Liver (tissue), 9 donors: Measurements from ENCODE around the gene SLC18A3. TPM values are rescaled to one million over a fixed set of nuclear protein-coding genes. Genes with fewer than 3 reads are reported as not detected.

ENCODE experiments used
- DNase-seq: peaks from one replicate; pipeline ENCODE4 v3.0.0-alpha.2; 2017; ENCODE audit warnings: low spot score
- H3K27ac ChIP-seq, 2 donors: one replicate each; pipeline ENCODE4 v1.7.0; 2013; ENCODE audit warnings: inconsistent platforms in 2 of 2, low read length in 2 of 2, control low read depth in 1 of 2, low read depth in 1 of 2, mild to moderate bottlenecking in 1 of 2
- H3K27me3 ChIP-seq, 4 donors: one replicate each; pipeline versions ENCODE4 v1.6.1 to v1.7.0; 2013; ENCODE audit warnings: low read length in 3 of 4, inconsistent platforms in 1 of 4, mild to moderate bottlenecking in 1 of 4, moderate library complexity in 1 of 4; ENCODE audit not compliant: control insufficient read depth in 4 of 4, insufficient read depth in 4 of 4
- H3K36me3 ChIP-seq, 4 donors: one replicate each; pipeline versions ENCODE4 v1.6.1 to v1.7.0; 2013; ENCODE audit warnings: low read length in 3 of 4, mild to moderate bottlenecking in 3 of 4, low read depth in 1 of 4, moderate library complexity in 1 of 4; ENCODE audit not compliant: control insufficient read depth in 4 of 4, insufficient read depth in 3 of 4
- H3K4me1 ChIP-seq, 4 donors: one replicate each; pipeline versions ENCODE4 v1.6.1 to v1.7.0; 2013; ENCODE audit warnings: low read length in 3 of 4, mild to moderate bottlenecking in 3 of 4, moderate library complexity in 1 of 4; ENCODE audit not compliant: control insufficient read depth in 4 of 4, insufficient read depth in 4 of 4
- H3K4me3 ChIP-seq, 3 donors: one replicate each; pipeline versions ENCODE4 v1.6.1 to v1.7.0; 2013; ENCODE audit warnings: low read length in 3 of 3, control low read depth in 1 of 3, low read depth in 1 of 3, mild to moderate bottlenecking in 1 of 3
- H3K9ac ChIP-seq, 2 donors: one replicate each; pipeline ENCODE4 v1.7.0; 2013; ENCODE audit warnings: low read length in 2 of 2, mild to moderate bottlenecking in 2 of 2, moderate library complexity in 2 of 2, control low read depth in 1 of 2, low read depth in 1 of 2
- H3K9me3 ChIP-seq, 4 donors: one replicate each; pipeline versions ENCODE4 v1.6.1 to v1.7.0; 2013; ENCODE audit warnings: low read length in 3 of 4; ENCODE audit not compliant: control insufficient read depth in 4 of 4
- EGR1 ChIP-seq, 2 donors: IDR thresholded peaks; 2 replicates each; pipeline ENCODE4 v1.6.1; 2016 to 2018; ENCODE audit warnings: antibody characterized with exemption in 2 of 2, low read depth in 2 of 2
- FOXA1 ChIP-seq: IDR thresholded peaks from 2 replicates; pipeline ENCODE4 v1.6.1; 2016; ENCODE audit warnings: antibody characterized with exemption
- FOXA2 ChIP-seq: IDR thresholded peaks from 2 replicates; pipeline ENCODE4 v1.6.1; 2016; ENCODE audit warnings: antibody characterized with exemption
- GABPA ChIP-seq, 2 donors: IDR thresholded peaks in 1 of 2; conservative IDR thresholded peaks in 1 of 2; 2 replicates each; pipeline ENCODE4 v1.6.1; 2016; ENCODE audit warnings: antibody characterized with exemption in 2 of 2, mild to moderate bottlenecking in 1 of 2, moderate library complexity in 1 of 2
- HNF4G ChIP-seq: IDR thresholded peaks from 2 replicates; pipeline ENCODE4 v1.6.1; 2016; ENCODE audit warnings: antibody characterized with exemption
- JUND ChIP-seq, 2 donors: IDR thresholded peaks; 2 replicates each; pipeline ENCODE4 v1.6.1; 2016; ENCODE audit warnings: antibody characterized with exemption in 2 of 2
- MAX ChIP-seq: IDR thresholded peaks from 2 replicates; pipeline ENCODE4 v1.6.1; 2016; ENCODE audit warnings: antibody characterized with exemption
- RAD21 ChIP-seq, 2 donors: IDR thresholded peaks; 2 replicates each; pipeline ENCODE4 v1.6.1; 2016; ENCODE audit warnings: antibody characterized with exemption in 2 of 2, mild to moderate bottlenecking in 2 of 2
- REST ChIP-seq: IDR thresholded peaks from 2 replicates; pipeline ENCODE4 v1.6.1; 2016; ENCODE audit warnings: antibody characterized with exemption, mild to moderate bottlenecking
- TAF1 ChIP-seq: conservative IDR thresholded peaks from 2 replicates; pipeline ENCODE4 v1.6.1; 2016; ENCODE audit warnings: antibody characterized with exemption, mild to moderate bottlenecking
- YY1 ChIP-seq: IDR thresholded peaks from 2 replicates; pipeline ENCODE4 v1.6.1; 2016; ENCODE audit warnings: antibody characterized with exemption, mild to moderate bottlenecking
- ZBTB33 ChIP-seq: IDR thresholded peaks from 2 replicates; pipeline ENCODE4 v1.6.1; 2016; ENCODE audit warnings: antibody characterized with exemption
- WGBS: extraction: QIAGEN DNeasy Blood & Tissue Kit; methylation state at CpG from one replicate; pipeline ENCODE4 v1.1.7; 2013; 5-methylcytosine and 5-hydroxymethylcytosine counted together
- polyA plus RNA-seq, 2 donors: library from polyadenylated mRNA; stranded (reverse) in 1 of 2; unstranded in 1 of 2; fragments of 200-250 nt in 1 of 2; fragments of >200 nt in 1 of 2; fragmentation: Nextera tagmentation in 1 of 2; extraction: Ambion mirVana in 1 of 2; gene quantifications; one replicate each; pipeline versions ENCODE4 v1.2.1 to v1.2.3, GENCODE V29; 2013 to 2015
- total RNA-seq, 2 donors: library from RNA; depleted of rRNA; stranded (reverse); fragments of >200 nt; gene quantifications; one replicate each; pipeline ENCODE4 v1.2.3, GENCODE V29; 2014
- TF ChIP-seq, protein P1 (sequence below): IDR thresholded peaks from 2 replicates; pipeline ENCODE4 v1.6.1; 2016; ENCODE audit warnings: antibody characterized with exemption
- TF ChIP-seq, protein P2 (sequence below): fragments of 150-350 bp; IDR thresholded peaks from 2 replicates; pipeline ENCODE4 v1.5.1; 2017; ENCODE audit warnings: improper control_type of control experiment, low read depth, low read length; ENCODE audit not compliant: missing input control
- donor health status: healthy.
- donor health status: healthy.
- donor health status: healthy.
- donor health status: healthy.
- donor health status: healthy.

SLC18A3 gene
- total and polyA plus RNA-seq, 4 donors = not detected

DNA sequence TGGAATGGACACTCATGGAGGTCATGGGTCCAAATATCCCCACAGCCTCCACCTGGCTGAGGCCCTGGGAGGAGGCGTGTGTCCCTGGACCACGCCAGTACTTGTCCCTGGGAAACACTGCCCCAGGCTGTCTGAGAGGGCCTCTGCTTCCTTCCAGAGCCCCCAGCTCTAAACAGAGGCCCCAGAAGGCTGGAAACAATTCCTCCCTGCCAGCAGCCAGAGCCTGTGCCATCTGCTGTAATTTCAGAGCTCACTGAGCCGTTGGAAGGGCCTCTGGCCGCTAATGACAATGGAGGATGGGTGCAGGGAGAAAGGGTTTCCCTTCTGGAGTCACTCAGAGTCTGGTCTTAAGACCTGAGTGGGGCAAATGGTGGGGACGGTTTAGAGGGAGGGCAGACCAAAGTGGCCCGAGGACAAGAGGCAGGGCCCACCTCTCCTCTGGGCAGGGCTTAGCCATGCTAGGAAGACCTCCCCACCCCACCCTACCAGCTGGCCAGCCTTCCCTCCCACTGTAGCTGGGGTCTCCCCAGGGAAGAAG, 10.8 kb downstream of the SLC18A3 start (continued):
- TF ChIP-seq REST = no peak
- no peak for TF ChIP-seq RAD21 (IDR thresholded peaks at IDR 0.05)

GRCh38 chr10:49621561-49621960, 11.5 kb downstream of the SLC18A3 start:
- TF ChIP-seq YY1 (no peak), REST (no peak), EGR1 (IDR thresholded peaks at IDR 0.05; ENCODE audit: low read depth in 2 of 2) (no peak), MAX (no peak), JUND (IDR thresholded peaks at IDR 0.05) (no peak), ZBTB33 (no peak), GABPA (IDR thresholded peaks at IDR 0.05 in 1 of 2, conservative IDR thresholded peaks at IDR 0.05 in 1 of 2) (no peak), HNF4G (no peak), TAF1 (no peak), RAD21 (IDR thresholded peaks at IDR 0.05) (no peak), FOXA1 (no peak), FOXA2 (no peak)
- TF ChIP-seq, protein P1, sequence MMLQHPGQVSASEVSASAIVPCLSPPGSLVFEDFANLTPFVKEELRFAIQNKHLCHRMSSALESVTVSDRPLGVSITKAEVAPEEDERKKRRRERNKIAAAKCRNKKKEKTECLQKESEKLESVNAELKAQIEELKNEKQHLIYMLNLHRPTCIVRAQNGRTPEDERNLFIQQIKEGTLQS = no peak
- TF ChIP-seq, protein P2, sequence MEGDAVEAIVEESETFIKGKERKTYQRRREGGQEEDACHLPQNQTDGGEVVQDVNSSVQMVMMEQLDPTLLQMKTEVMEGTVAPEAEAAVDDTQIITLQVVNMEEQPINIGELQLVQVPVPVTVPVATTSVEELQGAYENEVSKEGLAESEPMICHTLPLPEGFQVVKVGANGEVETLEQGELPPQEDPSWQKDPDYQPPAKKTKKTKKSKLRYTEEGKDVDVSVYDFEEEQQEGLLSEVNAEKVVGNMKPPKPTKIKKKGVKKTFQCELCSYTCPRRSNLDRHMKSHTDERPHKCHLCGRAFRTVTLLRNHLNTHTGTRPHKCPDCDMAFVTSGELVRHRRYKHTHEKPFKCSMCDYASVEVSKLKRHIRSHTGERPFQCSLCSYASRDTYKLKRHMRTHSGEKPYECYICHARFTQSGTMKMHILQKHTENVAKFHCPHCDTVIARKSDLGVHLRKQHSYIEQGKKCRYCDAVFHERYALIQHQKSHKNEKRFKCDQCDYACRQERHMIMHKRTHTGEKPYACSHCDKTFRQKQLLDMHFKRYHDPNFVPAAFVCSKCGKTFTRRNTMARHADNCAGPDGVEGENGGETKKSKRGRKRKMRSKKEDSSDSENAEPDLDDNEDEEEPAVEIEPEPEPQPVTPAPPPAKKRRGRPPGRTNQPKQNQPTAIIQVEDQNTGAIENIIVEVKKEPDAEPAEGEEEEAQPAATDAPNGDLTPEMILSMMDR = no peak

More at GRCh38 chr10:49621561-49621960, 11.5 kb downstream of the SLC18A3 start:
- no peaks in the 10 kb centered on the region for H3K36me3 ChIP-seq
- no peaks in the 10 kb centered on the region for H3K4me1 ChIP-seq
- peaks cover 0 to 3% (median 2%) of the 10 kb centered on the region in 4 donors for H3K27me3 ChIP-seq
- no peak overlapping the region for H3K27ac ChIP-seq
- H3K9ac ChIP-seq = no peak overlapping the region
- H3K9me3 ChIP-seq = no peaks in the 10 kb centered on the region
- H3K4me3 ChIP-seq = no peak overlapping the region
- DNase-seq = no peak
- WGBS = 63% methylated on average over 6 of the region's 6 CpGs
